GM18502 (cell line): Measurements from ENCODE around the gene ATXN7.

Experiments used
- ATAC-seq: cut with Tn5 transposase; IDR thresholded peaks from one replicate; pipeline ENCODE4 v1.9.1; 2021; ENCODE audit warnings: mild to moderate bottlenecking; ENCODE audit not compliant: unreplicated experiment, poor library complexity

Gene ATXN7

DNA sequence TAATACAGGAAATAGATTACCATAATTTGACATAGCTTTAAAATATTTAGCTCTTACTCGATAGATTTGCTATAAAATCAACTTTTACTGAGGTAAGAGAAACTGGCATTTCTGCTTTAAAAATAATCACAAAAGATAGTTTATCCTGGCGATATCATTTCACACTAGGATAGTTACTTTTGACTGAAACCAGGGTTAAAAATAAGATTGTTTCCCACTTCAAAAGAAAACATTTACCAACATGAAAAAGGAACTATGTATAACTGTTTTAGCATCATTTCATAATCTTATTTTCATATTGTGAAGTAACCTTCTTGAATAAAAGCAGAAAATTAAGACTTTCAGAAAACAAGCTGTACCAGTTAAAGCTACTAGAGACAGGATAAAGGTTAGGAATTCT, 144.3 kb downstream of the ATXN7 start:
- ATAC-seq: no peak

DNA sequence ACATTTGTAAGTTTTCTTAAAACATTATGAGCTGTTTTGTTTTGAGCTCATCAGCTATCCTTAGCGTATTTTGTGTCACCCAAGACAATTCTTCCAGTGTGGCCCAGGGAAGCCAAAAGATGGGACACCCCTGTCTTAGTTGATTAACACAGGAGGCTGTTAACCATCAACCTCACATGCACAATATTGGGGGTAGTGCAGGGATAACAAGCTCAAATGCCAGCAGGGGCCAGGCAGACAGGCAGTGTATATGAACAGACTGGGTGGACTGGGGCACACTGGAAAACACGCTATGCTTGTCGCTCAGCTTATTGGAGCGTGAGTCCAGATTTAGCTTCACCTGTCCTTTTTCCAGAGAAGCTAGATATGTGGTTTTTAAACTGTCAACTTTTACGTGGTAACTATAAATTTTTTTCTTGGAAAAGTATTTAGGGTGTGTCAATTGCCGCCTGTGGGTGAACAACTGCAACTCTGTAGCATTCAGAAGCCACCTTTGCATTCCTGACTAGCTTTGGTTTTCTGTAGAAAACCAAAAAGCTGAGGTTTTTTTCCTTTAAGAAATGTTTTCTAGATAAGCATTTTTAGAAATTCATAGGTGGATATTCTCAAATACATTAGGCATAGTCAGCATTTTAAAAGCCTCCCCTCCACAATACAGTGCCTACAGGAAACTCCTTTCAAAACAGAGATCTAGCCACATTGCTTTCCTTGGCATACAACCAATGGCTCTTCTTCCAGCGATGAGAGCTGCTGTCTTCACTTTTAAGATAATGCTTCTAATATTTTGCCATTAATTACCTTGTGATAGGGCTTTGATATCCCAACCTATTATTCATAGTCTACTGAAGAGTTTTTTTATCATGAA, 145.1 kb downstream of the ATXN7 start:
- no peak for ATAC-seq

DNA sequence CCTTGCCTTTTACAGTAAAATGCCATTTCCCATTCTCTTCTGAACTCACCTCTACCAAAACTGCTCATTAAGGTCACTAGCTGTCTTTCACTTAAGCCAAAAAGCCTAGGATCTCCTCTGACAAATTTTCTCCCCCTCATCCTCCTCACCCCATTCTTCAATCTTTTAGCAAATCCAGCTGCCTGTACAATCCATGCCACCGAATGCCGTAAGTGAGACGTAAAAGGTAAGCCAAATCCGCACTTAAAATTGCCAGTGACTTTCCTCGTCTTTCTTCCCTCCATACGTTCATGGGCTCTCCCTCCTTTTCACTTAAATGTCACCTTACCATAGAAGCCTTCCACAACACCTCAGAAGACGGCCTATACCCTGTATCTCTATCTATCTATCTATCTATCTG, 145.9 kb downstream of the ATXN7 start:
- no peak for ATAC-seq

DNA sequence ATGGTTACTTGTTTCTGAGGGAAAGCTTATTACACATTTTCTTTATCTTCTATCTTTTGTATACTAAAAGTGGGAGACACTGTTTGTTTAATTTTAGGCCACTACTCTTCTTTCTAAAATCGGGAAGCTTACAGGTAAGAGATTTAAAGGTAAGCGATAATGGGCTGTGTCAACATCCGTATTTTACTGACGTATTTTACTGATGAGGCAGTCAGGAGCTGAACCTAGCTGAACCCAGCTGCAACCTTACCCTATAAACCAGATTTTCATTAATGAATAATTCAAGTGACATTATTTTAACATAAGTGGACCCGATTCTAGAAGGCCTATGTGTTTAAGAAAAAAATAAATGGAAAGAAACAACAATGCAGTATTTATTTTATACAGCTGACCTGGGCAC, 146.5 kb downstream of the ATXN7 start:
- no peak for ATAC-seq

DNA sequence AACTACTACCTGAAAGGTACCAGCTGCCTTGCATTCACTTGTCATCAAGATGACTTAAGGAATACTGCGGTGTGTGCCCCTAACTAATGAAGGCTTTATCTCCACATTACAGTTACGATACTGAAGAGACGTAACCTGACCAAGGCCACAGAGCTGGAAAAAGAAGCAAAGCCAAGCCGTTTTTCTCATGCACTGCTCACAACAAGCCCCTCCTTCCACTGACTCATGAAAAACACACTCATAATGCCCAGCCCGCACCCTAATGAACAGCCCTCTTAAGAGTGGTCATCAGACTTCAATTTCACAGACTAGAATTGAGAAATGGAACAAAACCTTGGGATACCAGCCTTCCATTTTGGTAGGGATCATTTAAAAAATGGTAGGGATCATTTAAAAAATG, 148.0 kb downstream of the ATXN7 start:
- no peak for ATAC-seq

DNA sequence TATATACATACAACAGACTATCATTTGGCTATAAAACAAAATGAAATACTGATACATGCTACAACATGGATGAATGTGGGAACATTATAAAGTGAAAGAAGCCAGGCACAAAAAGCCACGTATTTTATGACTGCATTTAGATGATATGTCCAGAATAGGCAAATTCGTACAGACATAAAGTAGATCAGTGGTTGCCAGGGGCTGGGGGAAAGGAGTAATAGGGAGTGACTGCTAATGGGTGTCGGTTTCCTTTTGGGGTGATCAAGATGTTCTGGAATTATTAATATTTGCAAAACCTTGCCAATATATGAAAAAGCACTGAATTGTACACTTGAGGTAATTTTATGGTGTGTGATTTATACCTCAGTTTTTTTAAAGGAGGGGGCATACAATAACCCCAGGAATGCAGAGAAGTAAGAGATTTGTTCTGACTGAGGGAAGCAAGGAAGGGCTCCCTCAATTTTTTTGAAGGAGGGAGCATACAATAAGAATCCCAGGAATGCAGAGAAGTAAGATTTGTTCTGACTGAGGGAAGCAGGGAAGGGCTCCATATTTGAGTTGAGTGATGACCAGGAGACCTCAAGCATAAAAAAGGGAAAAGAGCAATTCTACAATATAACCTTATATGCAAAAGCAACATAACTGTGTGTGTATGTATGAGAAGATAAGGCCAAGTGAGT, 153.4 kb downstream of the ATXN7 start:
- no peak for ATAC-seq

DNA sequence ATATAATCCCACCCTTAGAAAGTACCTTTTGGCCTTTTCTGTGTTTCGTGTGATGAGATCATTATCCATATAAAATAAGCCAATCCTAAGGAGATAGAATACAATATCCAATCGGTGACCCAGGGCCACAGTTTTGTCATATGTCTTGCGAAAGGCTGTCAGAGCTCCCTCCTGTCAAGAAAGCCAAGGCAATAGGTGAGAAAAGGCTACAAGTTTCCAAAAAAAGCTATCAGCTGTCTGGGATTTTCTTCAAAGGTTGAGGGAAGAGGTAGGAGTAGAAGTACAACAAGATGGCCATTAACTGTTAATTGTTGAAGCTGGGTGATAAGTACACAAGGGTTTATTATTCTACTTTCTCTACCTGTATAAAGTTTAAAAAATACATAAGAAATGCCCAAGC, 155.6 kb downstream of the ATXN7 start:
- no peak for ATAC-seq

DNA sequence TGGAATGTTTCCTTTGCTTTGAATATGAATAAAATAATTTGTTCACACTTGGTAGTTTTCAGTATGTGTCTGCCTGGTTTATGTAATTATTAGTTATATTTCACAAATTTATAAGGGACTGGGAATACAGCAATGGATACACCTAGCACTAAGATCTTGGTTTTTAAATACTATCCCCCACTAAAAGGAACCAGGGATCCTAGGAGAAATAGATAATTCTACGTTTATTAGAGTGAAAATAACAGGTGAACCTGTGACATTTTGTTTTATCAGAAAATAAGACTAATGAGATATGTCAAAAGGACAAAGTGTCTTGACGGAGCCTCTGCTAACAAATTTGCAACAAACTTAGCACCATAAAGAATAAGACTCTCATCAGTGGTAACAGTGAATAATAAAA, 156.2 kb downstream of the ATXN7 start:
- ATAC-seq: no peak

DNA sequence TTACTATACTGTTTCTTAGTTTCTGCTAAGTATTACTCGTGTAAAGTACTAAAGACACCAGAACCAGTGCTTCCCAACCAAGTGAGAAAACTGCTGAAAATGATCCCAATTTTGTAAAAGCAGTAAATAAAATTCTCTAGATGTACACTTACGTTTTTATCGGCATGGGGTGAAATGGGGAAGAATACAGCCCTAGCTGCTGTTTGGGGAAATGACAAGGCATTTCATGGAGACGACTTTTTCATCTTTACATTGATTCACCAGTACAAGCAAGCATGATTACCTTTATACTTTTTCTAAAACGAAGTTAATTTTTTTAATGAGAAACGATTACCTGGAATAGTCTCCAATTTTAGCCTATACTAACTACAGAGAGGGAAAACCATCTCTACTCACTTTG, 158.3 kb downstream of the ATXN7 start:
- no peak for ATAC-seq

DNA sequence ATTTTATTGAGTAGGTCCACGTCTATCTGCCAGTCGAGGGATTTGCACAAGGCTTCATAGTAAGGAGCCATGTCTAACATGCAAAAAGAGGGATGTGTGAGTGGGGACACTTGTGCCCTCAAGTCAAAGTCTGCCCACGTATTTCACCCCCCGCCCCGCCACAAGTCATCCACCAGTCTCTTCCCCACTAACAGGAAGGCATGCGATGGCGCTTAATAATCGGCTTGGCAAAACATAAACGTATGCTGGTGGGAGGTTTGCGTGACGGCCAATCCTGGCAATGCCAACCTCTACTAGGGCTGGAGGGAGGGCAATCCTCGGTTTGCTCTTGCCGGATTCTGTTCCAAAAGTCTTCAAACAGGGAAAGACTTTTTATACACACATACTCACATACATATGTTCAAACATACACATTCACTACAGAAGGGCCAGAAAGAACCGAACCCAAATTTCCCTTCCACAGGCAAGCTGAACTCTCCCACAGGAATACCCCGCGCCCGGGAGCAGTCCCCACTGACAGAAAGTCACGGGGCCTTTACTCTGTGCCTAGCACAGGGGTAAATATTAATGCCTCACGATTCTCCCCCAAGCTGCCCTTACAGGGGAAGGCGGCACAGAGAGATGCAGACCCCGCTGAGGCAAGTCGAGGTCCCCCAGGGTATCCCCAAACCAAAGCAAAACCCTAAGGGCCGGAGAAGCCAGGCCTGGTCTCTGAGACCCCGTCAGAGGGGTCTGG, 159.0 kb downstream of the ATXN7 start:
- no peak for ATAC-seq

DNA sequence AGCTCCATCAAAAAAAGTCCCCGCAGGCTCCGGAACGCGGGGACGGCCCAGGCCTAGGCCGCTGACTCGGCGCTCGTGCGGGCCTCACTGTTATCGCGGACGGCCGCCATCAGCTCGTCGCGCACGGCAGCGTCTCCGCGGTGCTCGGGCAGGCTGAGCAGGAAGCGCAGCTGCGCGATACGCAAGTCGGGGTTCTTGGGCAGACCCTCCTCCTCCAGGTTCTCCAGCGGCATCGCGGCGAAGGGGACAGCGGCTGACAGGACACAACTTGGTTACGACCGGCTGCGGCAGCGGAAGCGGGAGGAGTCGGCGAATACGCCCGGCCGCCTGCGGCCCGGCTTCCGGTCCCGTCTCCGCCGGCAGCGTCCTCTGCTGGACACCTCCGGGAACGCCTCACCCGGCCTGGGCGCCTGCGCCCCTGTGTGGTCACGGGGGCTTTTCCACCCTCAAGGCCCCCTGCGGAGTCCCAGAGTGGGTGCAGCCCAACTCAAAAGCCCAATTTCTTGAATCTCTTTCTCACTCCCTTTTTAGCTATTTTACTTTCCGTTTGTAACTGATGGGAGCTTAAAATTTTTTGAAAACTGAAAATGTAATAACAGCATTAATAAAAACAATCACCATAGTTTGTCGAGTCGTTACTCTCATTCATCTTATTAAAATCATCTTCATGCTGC, 159.7 kb downstream of the ATXN7 start, which contains the start of gene PSMD6:
Gene PSMD6, minus strand, starts transcription at position 308 of the 674 bp plus-strand sequence. Its CDS starts 75 bp downstream, at position 233.
- peak; percentile 96 for ATAC-seq

DNA sequence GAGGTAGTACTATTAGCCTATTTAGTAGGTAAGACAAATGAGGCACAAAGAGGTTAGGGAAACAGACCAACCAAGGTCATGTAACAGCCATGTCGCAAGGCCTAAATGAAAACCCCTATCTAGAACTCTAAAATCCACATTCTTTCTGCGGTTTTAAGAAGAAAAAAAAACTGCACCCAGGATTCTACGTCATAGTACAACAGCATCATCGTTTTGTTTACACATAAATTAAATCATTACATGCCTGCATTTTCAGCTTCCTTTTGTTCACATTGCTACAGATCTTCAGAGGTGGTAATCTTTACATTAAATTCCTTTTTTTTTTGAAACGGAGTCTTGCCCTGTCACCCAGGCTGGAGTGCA, 160.2 kb downstream of the ATXN7 start:
- no peak for ATAC-seq

DNA sequence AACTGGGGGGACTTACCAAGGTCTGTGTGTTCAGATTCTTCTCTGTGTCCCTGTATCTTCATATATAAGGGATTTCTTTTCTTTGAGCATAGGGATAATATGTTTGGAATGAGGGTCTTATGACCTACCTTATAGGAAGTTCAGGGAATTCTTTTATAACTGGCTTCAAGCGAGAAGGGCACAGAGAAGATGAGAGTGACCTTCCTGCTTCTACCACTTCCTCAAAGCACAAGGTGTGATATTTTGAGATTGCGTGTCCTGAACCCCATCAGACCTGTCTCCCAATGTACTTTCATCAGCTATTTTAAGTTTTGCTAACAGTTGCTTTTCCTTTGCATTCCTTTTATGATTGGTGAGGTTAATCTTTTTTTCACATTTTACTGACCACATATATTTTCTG, 162.7 kb downstream of the ATXN7 start:
- ATAC-seq: no peak

DNA sequence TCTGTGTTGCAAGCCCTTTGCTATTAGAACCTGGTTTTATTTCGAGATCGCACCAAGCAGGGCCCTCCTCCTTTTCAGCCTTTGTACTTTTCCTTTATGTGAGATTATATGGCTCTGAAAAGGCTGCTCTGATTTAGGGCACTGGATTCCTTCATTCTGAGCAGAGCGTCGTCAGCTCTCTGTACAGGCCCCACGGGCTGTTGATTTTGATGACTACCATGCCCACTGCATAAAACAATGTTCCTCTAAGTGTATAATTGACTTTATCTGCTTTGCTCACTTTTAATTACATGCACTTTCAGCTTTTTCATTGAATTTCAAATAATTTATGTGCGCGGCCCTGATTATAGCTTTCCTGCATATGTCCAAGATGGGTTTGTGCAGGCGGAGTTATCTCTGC, 164.0 kb downstream of the ATXN7 start:
- ATAC-seq: no peak

DNA sequence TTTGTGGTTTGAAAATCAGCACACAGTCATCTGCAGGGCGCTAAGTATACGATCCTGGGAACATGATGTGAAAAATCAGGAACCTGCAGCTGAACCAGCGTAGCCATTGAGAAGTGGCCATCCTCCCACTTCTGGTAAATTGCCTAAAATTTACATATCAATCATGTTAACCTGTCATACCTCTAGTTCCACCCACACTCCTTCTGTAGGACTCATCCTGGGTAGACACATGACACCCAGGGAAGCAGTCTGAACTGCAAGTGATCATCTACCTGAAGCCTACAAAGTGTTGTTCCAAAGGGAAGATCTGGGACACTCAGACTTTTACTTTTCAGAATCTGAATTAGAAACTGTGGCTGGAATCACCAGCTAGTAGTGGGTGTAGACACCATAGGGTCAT, 165.1 kb downstream of the ATXN7 start:
- ATAC-seq: no peak

DNA sequence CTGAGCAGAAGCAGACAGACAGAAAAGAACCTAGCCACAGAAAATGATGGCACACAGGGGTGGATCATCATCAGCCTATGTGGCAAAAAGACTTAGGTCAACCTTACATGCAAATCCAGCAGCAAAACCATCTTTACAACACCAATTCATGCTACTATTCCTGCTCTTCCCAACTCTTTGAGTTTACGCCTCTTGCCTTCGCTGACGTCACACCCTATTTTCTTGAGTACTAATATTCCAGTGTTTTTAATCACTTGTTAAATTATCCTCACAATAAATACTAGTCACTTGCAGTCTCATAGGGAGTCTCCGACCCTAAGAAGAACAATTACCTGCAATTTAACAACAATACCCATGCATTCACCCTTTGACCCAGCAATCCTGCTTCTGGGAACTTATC, 165.6 kb downstream of the ATXN7 start:
- no peak for ATAC-seq

DNA sequence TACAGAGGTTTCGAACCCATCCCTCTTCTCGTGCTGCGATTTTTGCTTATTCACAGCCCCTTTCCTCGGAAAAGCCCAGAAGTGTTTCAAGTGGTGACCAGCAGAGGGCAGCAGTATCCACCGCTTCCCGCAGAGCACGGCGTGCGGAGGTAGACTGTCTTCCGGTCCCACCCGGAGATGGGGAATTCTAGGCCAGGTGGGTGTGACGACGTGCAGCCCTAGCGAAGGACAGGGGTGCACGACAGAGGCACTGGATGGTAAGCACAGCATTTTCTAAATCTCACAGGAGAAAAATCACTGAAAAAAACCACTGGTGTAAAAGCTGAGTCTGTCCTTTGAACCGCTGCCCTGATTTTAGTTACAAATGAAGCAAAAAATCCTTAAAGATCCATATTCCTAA, 167.1 kb downstream of the ATXN7 start:
- peak; percentile 97 for ATAC-seq

DNA sequence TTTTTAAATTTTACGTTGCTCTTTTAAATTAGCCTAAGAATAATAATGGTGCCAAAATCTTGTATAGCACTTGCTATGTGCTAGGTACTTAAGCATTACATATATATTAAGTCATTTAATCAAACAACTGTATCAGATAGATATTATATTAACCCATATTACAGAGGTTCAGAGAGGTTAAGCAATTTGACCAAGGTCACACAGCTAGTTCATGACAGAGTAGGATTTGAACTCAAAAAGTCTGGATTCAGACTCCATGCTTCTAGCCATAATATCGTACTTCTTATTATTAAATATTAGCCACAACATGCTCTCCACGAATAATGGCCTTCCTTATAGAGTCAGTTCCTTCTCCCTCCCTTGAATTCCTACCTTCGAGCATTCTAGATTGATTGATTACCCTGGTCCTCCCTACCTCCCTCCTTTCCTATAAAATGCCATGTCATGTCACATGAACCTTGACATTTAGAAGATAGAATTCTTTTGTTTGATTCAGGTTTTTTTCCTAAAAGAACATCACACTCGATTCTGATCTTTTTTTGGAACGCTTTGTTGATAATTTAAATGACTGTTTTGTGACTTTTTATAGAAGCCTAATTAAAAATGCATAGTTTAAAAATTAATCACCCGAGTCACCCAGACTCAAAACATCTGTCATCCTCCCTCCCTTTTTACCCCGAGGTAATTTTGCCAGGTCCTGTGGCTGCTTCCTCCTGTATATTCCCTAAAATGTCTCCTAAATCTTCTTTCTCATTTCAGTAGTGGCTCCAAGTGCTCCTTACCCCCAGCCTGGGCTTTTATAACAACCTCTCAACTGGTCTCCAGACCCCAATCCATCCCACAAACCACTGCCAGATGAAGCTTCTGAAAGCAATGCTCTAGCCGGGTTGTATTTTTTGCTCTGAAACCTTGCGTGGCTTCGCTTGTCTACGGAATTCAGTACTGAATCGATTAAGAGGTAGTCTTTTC, 168.2 kb downstream of the ATXN7 start:
- ATAC-seq: no peak

DNA sequence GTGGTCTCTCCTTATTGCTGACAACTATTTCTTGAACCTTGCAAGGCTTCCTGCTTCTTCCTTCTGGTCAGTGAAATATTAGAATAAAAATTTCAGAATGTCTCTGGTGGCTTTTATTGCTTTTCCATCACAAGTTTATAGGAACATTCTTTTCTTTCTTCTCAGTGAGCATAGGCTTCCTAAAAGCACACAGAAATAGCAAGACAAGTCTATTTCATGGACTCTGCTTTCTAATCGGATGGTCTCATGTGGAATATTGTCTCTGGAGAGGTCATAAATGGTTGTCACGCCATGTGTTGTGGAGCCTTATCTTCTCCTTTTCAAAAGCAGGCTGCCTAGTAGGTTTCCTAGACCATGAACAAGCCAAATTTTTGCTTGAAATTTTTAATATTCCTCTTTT, 169.4 kb downstream of the ATXN7 start:
- no peak for ATAC-seq

DNA sequence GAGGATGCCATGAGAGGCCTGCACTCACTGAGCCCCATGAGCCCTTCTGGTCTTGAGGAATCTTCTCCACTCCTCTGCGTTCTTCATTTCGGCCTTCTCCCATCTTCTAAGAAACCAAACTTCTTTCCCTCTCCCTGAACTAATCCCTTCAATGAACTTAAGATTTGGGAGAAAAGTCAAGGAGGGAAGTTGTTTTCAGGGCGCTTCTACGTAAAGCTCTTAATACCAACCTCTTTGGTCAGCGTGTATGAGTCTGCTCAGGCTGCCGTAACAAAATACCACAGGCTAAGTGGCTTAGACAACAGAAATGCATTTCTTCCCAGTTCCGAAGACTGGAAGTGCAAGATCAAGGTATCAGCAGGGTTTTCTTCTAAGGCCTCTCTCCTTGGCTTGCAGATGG, 173.4 kb downstream of the ATXN7 start:
- ATAC-seq: no peak
